ENCODE data around the gene F8. TPM values are rescaled to one million over a fixed set of nuclear protein-coding genes. Genes with fewer than 3 reads are reported as not detected.

The F8 gene
- total and polyA plus RNA-seq, 2 of the 4 experiments (the other 2 are of a cell fraction): 1.4 to 1.5 TPM

DNA sequence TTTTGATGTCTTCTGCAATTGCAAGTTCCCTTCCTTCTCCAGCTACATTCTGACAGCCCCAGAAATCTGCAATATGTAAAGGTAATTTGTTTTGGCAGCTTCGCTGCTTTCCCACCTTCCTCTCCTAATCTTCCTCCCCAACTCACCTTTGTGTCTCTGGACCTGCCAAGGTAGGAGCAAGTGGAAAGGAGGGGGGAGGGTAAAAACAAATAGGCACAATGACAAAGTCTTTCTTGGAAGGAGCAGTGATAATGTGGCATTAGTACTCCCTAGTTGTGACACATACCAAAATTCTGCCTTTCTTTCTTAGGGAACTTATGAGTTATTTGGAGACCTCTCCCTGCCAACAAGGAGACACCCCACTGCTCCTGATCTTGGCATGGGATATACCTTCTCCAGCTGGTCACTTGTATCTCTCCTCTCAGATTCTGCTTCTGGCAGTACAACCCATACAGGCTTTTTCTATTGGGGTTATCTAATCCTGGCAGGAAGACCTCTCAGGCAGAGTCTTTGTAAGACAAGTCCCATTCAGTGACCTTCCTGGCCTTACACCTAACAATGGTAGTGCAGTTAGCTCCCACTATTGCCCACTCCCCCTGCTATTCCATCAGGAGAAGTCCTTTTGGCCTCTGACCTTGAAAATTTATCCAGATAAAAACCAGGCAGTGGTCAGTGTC is 24.2 kb downstream of the F8 start:
- no CpG with 5 or more reads among the region's 1 CpG for WGBS, 2 experiments (ENCODE audit: extremely low coverage in 2 of 2, insufficient read length in 1 of 2)
- H2AFZ ChIP-seq (replicated peaks; ENCODE audit: low read length, poor library complexity): no peak overlapping the region
- in situ Hi-C loops (cut with MboI; ENCODE audit: low sequenced_read_pairs) (no loop called here), dilution Hi-C loops (cut with HindIII; ENCODE audit: low sequenced_read_pairs, unreplicated experiment) (no loop called here), intact Hi-C loops (cut with micrococcal nuclease) (no loop called here)
- no peak overlapping the region for H3K18ac ChIP-seq (ENCODE audit: low read depth, low read length)
- no peak overlapping the region for H4K5ac ChIP-seq (ENCODE audit: low read depth, low read length)
- no peak overlapping the region for H3K56ac ChIP-seq (ENCODE audit: extremely low read depth, insufficient read depth, low read length)
- CTCF ChIA-PET: interaction anchor here (0.5 kb wide), 1 partner anchor 94 kb away, joined by 4 read pairs; no protein-coding TSS in a partner anchor
- H3K27ac ChIP-seq (ENCODE audit: insufficient read depth, low read length): no peak overlapping the region
- H2BK15ac ChIP-seq (ENCODE audit: low read depth, low read length): no peak overlapping the region
- no peak overlapping the region for H3K23ac ChIP-seq (ENCODE audit: low read depth, low read length)
- H4K8ac ChIP-seq (ENCODE audit: low read depth in 2 of 2, low read length in 2 of 2): no peak overlapping the region
- ATAC-seq (ENCODE audit: low read depth) (no peak), DNase-seq (no peak)
- no peak overlapping the region for H3K4me2 ChIP-seq (ENCODE audit: low read depth, low read length)
- H3K4me1 ChIP-seq (ENCODE audit: control insufficient read depth, insufficient read depth, low read length): no peaks in the 10 kb centered on the region
- no TSS peak for BruUV-seq (replicated peaks)
- H2AK5ac ChIP-seq (ENCODE audit: low read depth, low read length): no peak overlapping the region
- no peaks in the 10 kb centered on the region for H4K20me1 ChIP-seq (ENCODE audit: insufficient read depth, low read length)
- H3K9me3 ChIP-seq (ENCODE audit: control insufficient read depth, insufficient read depth, low read length): no peaks in the 10 kb centered on the region
- no peak for TF ChIP-seq RAD21 (IDR thresholded peaks at IDR 0.05; ENCODE audit: low read length)
- no peak for TF ChIP-seq MXI1 (IDR thresholded peaks at IDR 0.05; ENCODE audit: borderline replicate concordance, low read depth, low read length)
- TF ChIP-seq, protein P1, sequence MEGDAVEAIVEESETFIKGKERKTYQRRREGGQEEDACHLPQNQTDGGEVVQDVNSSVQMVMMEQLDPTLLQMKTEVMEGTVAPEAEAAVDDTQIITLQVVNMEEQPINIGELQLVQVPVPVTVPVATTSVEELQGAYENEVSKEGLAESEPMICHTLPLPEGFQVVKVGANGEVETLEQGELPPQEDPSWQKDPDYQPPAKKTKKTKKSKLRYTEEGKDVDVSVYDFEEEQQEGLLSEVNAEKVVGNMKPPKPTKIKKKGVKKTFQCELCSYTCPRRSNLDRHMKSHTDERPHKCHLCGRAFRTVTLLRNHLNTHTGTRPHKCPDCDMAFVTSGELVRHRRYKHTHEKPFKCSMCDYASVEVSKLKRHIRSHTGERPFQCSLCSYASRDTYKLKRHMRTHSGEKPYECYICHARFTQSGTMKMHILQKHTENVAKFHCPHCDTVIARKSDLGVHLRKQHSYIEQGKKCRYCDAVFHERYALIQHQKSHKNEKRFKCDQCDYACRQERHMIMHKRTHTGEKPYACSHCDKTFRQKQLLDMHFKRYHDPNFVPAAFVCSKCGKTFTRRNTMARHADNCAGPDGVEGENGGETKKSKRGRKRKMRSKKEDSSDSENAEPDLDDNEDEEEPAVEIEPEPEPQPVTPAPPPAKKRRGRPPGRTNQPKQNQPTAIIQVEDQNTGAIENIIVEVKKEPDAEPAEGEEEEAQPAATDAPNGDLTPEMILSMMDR (conservative IDR thresholded peaks at IDR 0.05; ENCODE audit: low read depth, low read length): no peak
- no peak for TF ChIP-seq RCOR1 (IDR thresholded peaks at IDR 0.05; ENCODE audit: insufficient replicate concordance, low read length)
- TF ChIP-seq NFE2L2 (IDR thresholded peaks at IDR 0.05; ENCODE audit: low read depth, low read length): no peak
- no peak for TF ChIP-seq FOS (IDR thresholded peaks at IDR 0.05; ENCODE audit: low read depth, low read length)
- TF ChIP-seq RFX5 (IDR thresholded peaks at IDR 0.05; ENCODE audit: low read depth, low read length): no peak
- TF ChIP-seq CEBPB (IDR thresholded peaks at IDR 0.05; ENCODE audit: low read depth, low read length): no peak
- no peak overlapping the region for H4K91ac ChIP-seq (ENCODE audit: insufficient read depth, low read depth, low read length)
- H2AK9ac ChIP-seq (replicated peaks; ENCODE audit: low read depth, low read length, poor library complexity): no peak overlapping the region
- H2BK120ac ChIP-seq (ENCODE audit: low read depth, low read length): no peak overlapping the region
- H3K4ac ChIP-seq (ENCODE audit: low read depth, low read length): no peak overlapping the region
- H2BK5ac ChIP-seq (ENCODE audit: low read depth, low read length, poor library complexity, severe bottlenecking): no peak overlapping the region
- H3K27me3 ChIP-seq (ENCODE audit: control insufficient read depth, insufficient read depth, low read length): no peaks in the 10 kb centered on the region
- no peaks in the 10 kb centered on the region for H3K79me1 ChIP-seq (ENCODE audit: low read depth in 1 of 2, low read length in 2 of 2)
- no peak overlapping the region for H3K14ac ChIP-seq (replicated peaks; ENCODE audit: low read depth, low read length)
- POLR2A ChIA-PET (ENCODE audit: unreplicated experiment): no interaction called here
- no peaks in the 10 kb centered on the region for H3K36me3 ChIP-seq (ENCODE audit: control insufficient read depth, insufficient read depth, low read length)
- H3K9ac ChIP-seq (ENCODE audit: low read depth, low read length): no peak overlapping the region
- H3K4me3 ChIP-seq (ENCODE audit: insufficient read depth, low read depth, low read length): no peak overlapping the region
- H2BK20ac ChIP-seq (ENCODE audit: low read depth, low read length): no peak overlapping the region
- H3K9me1 ChIP-seq (ENCODE audit: insufficient read depth, low read length): no peaks in the 10 kb centered on the region
